ENCODE measurements around the gene BBS9.

Gene BBS9

DNA sequence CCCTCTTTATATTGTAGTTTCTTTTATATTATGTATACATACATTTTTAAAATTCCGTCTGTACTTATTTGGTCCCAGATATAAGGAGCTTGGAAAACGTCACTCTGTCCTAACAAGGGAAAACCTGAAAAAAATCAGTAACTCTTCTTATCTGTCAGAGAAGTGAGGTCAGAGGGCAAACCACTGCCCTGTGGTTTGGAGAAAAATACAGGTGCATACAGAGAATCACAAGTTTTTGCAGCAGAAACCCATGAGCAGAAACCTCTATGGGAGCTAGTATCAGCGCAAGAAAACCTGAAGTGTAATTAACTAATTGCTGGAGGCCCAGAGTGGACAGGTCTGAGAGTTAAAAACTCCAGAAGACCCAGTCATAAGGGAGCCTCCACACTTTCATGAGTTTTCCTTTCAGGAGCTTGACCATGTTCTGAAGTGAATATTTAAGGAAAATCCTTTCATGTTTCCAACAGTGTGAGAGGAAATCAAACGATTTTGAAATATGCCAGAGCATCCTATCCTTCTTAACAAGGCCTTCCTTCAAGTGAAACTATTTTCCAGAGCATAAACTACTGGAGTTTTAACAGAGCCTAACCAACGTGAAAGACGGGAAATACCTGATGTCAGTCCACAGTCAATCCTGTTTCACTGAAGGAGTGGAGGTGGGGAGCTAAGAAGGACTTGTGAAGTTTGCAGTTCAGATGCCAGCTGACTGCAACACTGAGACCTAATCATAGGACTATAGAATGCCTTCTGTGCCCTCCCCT, 485.2 kb downstream of the BBS9 start:
- no peak for DNase-seq (ENCODE audit: low spot score)

GRCh38 chr7:33616752-33617151, 487.4 kb downstream of the BBS9 start:
- no peak for DNase-seq (ENCODE audit: low spot score)

DNA sequence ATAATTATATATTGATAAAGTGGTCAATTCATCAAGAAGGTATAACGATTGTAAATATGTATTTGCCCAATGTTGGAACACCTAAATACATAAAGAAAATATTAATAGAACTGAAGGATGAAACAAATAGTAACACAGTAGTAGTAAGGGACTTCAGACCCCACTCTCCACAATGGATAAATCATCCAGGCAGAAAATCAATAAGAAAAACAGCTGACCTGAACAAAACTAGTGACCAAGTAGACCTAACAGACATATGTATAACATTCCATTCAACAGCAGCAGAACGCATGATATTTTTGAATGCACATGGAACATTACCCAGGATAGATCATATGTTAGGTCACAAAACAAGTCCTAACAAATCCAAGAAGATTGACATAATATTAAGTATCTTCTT, 489.9 kb downstream of the BBS9 start:
- no peak for DNase-seq (ENCODE audit: low spot score)

DNA sequence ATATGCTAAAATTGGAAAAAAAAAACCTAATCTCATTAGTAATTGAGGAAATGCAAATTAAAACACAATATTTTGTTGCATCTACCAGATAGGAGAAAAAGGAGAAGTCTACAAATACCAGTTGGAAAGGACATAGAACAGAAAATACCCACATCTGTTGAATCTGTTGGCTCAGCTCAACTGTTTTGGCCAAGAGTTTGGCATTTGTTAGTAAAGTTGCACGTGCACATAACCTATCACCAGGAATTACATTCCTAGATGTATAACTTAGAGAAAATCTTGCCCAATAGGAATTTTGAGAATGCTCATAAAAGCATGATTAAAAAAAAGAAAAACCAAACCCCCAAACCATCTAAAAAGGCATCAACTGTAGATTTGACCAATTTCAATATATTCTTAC, 493.9 kb downstream of the BBS9 start:
- DNase-seq (ENCODE audit: low spot score), result no peak

- DNase-seq (ENCODE audit: low spot score), result no peak
Measured at GRCh38 chr7:33624215-33624614, 494.9 kb downstream of the BBS9 start.

GRCh38 chr7:33626869-33627268, 497.5 kb downstream of the BBS9 start:
- no peak for DNase-seq (ENCODE audit: low spot score)

GRCh38 chr7:33627741-33628140, 498.4 kb downstream of the BBS9 start:
- no peak for DNase-seq (ENCODE audit: low spot score)

DNA sequence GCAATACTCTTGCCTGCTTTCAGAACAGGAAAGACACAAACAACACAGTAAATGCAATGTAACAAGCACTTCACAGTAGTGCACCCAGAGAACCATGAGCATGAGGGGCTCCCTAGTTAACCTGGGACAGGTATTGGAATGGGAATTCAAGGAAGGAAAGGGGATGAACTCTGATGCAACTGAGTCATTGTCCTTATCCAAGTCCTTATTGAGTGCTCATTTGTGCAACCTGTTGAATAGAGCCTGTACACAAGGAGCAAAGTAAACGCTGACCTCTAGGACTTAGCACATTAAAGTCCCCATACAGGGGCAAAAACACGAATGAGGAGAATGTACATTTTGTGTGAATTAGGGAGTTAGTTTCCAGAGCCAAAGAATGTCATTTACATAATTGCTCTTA, 499.5 kb downstream of the BBS9 start:
- DNase-seq (ENCODE audit: low spot score), result no peak

- no peak for DNase-seq (ENCODE audit: low spot score)
Measured at GRCh38 chr7:33630359-33630758, 501.0 kb downstream of the BBS9 start.

GRCh38 chr7:33632322-33632721, 503.0 kb downstream of the BBS9 start:
- no peak for DNase-seq (ENCODE audit: low spot score)

DNA sequence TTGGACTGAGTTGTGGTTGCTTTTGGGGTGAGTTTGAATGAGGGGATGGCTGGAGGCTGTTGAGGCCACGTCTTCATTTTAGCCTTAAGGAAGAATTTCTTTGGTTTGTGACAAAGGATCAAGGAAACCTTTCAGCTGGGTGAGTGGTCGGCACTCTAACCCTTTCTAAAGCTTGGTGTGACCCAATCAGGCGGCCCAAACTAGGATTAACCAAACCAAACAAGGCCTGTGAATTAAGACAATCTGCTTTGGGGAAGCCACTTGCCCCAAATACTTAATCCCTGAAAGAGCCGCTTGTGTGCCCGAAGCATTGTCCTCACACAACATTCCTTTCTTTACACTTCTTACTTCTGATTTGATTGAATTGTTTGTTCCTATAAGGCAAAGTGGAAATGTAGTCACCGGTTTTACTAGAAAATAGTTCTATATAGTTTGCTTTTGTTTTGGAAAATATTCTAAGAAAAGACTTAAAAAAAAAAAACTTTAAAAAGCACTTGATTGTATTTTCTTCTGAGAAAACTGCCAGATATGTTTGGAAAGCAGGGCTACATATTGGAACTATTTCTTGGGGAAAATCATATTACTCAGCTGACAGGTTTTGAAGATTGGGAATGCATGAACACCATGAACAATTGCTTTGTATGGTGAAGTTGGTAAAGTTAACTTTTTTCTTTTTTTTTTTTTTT, 503.6 kb downstream of the BBS9 start:
- DNase-seq (ENCODE audit: low spot score), result no peak

DNA sequence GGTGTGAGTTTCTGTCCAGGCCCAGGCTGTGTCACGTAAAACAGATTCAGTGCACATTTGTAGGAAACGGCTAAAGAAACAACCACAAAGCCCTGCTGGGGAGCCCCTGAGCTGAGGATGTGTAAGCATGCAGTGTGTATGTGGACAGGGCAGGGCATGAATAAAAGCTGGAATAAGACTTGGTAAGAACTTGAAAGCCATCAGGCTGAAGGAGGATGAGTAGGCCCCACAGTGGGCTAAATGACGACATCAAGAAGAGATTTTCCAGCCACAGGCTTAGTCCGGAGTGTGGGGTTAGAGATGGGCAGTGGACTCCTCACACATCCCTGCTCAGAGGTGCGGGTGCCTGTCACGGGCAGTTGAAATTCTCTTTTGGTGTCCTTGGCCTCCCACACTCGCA, 505.2 kb downstream of the BBS9 start:
- DNase-seq (ENCODE audit: low spot score), result no peak

GRCh38 chr7:33636359-33636758, 507.0 kb downstream of the BBS9 start:
- no peak for DNase-seq (ENCODE audit: low spot score)

DNA sequence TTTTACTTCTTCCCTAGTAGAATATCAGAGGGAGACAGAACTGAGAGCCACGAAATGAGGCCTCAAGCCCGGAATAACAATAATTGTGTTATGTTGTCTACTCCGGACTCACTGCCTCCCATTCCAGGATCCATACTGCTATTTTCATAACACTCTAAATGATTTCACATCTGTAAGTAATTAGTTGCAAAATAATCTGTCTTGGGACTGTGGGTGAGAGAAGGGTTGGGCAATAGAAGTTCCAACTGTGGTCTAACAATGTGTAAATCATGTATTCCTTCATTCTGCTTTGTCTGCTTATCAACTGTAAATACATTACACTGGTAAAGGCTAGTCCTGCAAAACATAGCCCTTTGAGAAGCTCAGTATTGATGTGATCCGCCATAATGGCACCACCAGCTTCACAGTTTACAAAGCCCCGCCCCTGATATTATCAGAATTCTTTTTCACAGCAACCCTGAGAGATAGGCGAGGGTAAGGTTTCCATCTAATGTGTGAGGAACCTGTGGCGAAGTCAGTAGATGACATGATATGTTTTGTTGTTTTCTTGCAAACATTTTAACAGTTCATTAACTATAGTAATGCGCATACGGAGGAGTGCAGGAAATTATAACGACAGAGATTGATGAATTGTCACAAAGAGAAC, 510.3 kb downstream of the BBS9 start:
- DNase-seq (ENCODE audit: low spot score), result no peak

DNA sequence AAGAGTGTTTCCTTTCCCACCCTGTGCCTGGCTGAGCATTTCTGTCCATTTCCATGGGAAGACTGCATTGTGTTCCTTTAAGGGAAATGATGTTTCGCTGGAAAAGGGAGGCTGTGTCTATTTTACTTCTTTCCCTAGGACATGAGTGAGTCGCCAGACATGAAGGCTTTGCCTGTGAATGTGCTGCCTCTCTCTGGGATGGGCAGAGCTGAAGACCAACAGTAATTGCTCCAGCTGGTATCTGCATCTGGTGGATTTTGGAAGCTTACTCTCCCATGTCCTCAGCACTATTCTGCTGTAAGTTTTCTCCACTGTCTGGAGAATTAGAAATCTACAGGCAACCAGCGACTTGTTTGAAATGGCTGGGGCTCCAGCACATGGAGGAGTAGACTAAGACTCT, 511.4 kb downstream of the BBS9 start:
- DNase-seq (ENCODE audit: low spot score), result no peak

DNA sequence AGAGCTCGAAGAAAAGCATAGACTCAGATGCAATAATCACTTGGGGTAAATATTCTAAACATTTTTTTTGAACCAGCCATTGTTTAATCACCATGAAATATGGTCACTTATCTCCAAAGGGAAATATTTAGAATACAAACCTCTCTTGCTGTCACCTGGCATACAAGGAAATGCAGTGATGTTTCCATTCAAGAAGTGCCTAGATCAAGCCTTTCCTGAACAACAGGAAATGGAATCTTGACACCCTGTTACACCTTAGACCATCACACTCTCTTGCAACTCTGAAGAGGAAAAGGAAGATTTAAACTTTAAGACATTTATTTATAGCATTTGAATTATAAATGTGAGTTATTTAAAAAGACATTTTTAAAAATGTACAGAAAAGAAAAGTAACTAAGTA, 512.9 kb downstream of the BBS9 start:
- no peak for DNase-seq (ENCODE audit: low spot score)

GRCh38 chr7:33643530-33643929, 514.2 kb downstream of the BBS9 start:
- DNase-seq (ENCODE audit: low spot score), result no peak

GRCh38 chr7:33644489-33644888, 515.1 kb downstream of the BBS9 start:
- no peak for DNase-seq (ENCODE audit: low spot score)

DNA sequence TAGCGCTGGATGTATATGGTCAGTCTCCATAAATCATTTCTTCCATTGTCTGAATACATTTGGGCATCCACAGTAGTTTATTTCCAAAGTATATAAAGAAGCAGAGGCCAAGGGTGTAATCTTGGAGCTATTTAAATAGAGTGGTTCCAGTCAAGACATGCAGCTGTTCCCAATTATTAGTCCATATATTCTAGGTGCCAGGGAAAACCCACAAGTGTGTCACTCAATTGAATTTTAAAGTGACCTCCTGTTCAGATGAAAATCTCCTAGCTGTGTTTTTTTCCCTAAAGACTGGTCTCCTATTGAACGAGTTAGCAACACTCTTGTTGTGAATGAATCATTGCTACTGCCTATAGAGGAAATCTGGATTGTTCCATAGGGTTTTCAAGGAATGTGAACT, 515.7 kb downstream of the BBS9 start:
- no peak for DNase-seq (ENCODE audit: low spot score)

DNA sequence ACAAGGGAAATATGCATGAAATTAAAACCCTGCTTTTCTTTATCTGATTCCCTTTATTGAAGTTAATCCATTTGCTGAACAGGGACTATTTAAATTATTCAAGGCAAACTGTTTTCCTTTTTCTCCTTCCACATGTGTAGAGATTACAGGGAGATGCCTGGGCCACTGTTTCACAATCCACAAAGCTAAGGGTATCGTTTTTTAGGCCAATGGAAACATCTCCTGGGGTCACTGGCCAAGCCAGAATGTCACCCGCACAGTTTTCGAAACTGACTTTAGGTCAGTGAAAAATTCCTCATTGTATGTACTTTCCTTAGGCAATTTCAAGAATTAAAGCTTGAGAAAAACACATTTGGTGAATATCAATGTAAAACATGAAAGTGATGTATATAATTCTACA, 516.8 kb downstream of the BBS9 start:
- no peak for DNase-seq (ENCODE audit: low spot score)

DNA sequence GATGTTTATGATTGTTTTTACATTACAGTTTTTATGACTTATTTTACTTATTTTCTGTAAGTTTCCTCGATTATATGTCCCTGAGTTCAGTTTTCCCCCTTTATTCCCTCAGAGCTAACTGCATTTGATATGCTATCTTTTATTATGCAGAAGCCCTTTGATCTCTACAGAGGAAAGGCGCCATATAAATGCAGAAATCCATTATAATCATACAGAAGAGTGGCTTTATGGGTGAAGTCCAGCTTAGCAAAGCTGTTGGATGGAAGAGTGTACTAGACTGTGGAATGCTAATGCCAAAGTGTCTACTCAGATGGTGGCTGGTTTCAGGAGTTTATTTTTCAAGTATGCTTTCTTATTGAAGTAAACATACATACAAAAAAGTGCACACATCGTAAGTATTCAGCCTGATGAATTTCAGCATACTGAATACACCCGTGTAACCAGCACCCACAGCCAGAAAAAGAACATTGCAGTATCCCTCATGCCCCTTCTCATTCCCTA, 517.6 kb downstream of the BBS9 start:
- no peak for DNase-seq (ENCODE audit: low spot score)

GRCh38 chr7:33649476-33650441, 520.4 kb downstream of the BBS9 start:
- no peak for DNase-seq (ENCODE audit: low spot score)

All from CD4-positive, alpha-beta T cell treated with Interleukin-6 at 100 ng/mL for 8 hours (primary cell).